SU-DHL-6 (cell line): ENCODE results near the gene XYLT1.

Experiments
- CTCF ChIP-seq: fragments of 200-600 bp; sonication (generic); IDR thresholded peaks from one replicate; pipeline ENCODE4 v1.5.1; 2017; ENCODE audit warnings: antibody characterized with exemption, mild to moderate bottlenecking, low read length, moderate library complexity; ENCODE audit not compliant: insufficient read depth, poor library complexity, severe bottlenecking
- EZH2phosphoT487 ChIP-seq: fragments of 200-600 bp; sonication (generic), shearing (Covaris generic); conservative IDR thresholded peaks from 2 replicates; pipeline ENCODE4 v1.6.1; 2018; ENCODE audit warnings: mild to moderate bottlenecking, antibody characterized with exemption, low read length, moderate library complexity, mixed read lengths

DNA sequence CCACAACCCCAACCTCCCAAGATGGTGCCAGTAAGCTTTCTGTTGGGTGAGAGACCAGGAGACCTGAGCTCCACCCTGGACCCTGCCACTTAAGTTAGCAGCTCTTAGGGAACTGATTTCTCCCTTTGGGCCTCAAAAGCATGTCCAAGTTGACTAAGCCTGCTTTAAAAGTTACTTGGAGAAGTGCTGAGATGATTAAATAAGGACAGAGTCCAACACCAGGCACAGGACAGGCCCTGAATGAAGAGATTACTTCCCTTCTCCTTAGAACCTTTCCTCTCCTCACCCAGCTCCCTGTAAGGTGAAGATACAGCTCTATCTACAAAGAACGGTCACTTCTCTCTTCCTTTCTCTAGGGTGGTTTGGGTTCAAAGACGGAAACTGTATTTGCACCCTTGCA, 162.6 kb downstream of the XYLT1 start:
- no peak for TF ChIP-seq EZH2phosphoT487
- TF ChIP-seq CTCF: no peak
